GM10847 (cell line): Measurements from ENCODE around the gene KRTAP10-9.

Experiments used
- POLR2A ChIP-seq: IDR thresholded peaks from 2 replicates; pipeline ENCODE4 v1.6.1; 2011; ENCODE audit not compliant: insufficient read length; ENCODE audit errors: extremely low read depth

KRTAP10-9 gene

DNA sequence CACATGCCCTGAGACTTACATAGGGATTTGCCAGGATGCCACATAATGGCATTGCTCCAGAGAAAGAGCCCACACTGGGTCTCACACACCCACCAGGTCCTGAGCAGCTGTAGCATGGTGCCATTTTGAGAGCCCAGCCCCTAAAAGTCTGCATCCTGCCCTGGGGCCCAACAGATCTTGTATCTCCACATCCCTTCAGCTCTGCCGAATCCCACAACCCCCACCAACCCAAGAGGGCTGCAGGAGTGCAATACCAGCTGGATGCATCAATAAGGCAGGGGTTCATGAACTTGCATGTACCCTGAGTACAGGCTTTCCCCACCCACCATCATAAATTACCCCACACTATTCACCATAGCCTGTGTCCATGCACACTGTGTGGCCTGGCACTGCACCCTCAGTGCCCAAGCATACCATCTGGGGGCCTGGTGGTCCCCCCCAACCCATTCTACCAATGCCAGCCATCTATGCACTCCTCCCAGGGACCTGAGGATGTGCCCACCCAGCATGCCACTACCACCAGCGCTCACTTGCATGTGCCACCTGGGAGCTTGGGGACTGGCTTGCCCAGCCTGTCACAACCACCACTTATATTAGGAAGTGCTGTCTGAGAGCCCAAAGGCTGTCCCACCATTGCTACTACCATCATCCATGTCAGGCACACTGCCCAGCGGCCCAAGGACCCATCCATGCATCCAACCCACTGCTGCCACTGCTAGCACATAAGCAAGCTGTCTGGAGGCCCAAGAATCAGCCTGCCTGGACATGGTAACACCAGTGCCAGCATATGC is 43.9 kb downstream of the KRTAP10-9 start:
- TF ChIP-seq POLR2A, result no peak

DNA sequence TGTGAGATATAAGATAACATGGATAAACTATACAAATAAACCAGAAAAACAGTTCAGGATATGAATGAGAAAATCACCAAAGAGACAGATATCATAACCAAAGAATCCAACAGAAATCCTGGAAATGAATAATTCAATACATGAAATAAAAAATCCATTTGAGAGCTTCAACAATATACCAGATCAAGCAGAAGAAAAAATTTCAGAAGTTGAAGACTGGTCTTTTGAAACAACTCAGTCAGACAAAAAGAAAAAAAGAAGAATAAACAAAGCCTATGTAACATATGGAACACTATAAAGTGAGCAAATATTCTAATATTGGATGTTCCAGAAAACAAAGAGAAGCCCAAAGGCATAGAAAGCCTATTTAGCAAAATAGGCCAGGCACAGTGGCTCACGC is 45.0 kb downstream of the KRTAP10-9 start:
- TF ChIP-seq POLR2A, result no peak

DNA sequence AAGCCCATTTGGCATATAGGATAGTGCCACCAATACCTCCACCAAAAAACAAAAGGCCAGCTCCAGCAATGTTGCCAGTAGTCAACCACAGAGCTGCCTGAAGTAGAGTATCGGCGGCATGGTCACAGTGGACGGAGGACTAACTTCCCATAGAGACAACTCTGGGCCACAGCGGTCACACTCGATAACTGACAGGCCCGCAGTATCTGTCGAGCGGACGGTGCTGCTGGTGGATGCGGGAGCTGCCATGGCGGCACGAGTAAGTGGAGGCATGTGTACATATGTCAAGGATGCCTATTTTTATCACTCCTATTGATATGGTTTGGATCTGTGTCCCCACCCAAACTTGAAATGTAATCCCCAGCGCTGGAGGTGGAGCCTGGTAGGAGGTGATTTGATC is 51.0 kb downstream of the KRTAP10-9 start:
- no peak for TF ChIP-seq POLR2A
